ENCODE measurements around the gene KIF17.

The KIF17 gene

GRCh38 chr1:20723537-20724363 lies 5.9 kb upstream of the KIF17 start:
- no peak for TF ChIP-seq CTCF (IDR thresholded peaks at IDR 0.05)
- Histone ChIP-seq H3K27ac (no peak overlapping the region), H3K36me3 (no peaks in the 10 kb centered on the region), H3K9me3 (no peaks in the 10 kb centered on the region), H3K4me1 (ENCODE audit: control insufficient read depth in 1 of 2, insufficient read depth in 1 of 2, low read depth in 1 of 2, low read length in 1 of 2) (peaks cover 0 to 3% of the 10 kb centered on the region in 2 experiments), H3K27me3 (peaks cover 63% of the 10 kb centered on the region), H3K4me3 (ENCODE audit: low read depth in 1 of 2, low read length in 1 of 2) (no peak overlapping the region)

- no peaks in the 10 kb centered on the region for H3K36me3 ChIP-seq
- no peak for TF ChIP-seq CTCF (IDR thresholded peaks at IDR 0.05)
- H3K9me3 ChIP-seq = no peaks in the 10 kb centered on the region
Observed at GRCh38 chr1:20723159-20723536, 5.3 kb upstream of the KIF17 start.

GRCh38 chr1:20721117-20722061 lies 3.6 kb upstream of the KIF17 start:
- no peaks in the 10 kb centered on the region for H3K36me3 ChIP-seq
- peaks cover 5 to 11% of the 10 kb centered on the region in 2 experiments for H3K4me1 ChIP-seq (ENCODE audit: control insufficient read depth in 1 of 2, insufficient read depth in 1 of 2, low read depth in 1 of 2, low read length in 1 of 2)
- H3K9me3 ChIP-seq = no peaks in the 10 kb centered on the region
- H3K27ac ChIP-seq = no peak overlapping the region
- peaks cover 69% of the 10 kb centered on the region for H3K27me3 ChIP-seq
- H3K4me3 ChIP-seq (ENCODE audit: low read depth in 1 of 2, low read length in 1 of 2) = no peak overlapping the region
- no peak for TF ChIP-seq CTCF (IDR thresholded peaks at IDR 0.05)

More at GRCh38 chr1:20723159-20723536, 5.3 kb upstream of the KIF17 start:
- Histone ChIP-seq H3K27ac (no peak overlapping the region), H3K4me3 (ENCODE audit: low read depth in 1 of 2, low read length in 1 of 2) (no peak overlapping the region), H3K27me3 (peaks cover 63% of the 10 kb centered on the region), H3K4me1 (ENCODE audit: control insufficient read depth in 1 of 2, insufficient read depth in 1 of 2, low read depth in 1 of 2, low read length in 1 of 2) (peaks cover 1% of the 10 kb centered on the region in 2 experiments)

- peaks cover 5 to 11% of the 10 kb centered on the region in 2 experiments for H3K4me1 ChIP-seq (ENCODE audit: control insufficient read depth in 1 of 2, insufficient read depth in 1 of 2, low read depth in 1 of 2, low read length in 1 of 2)
- H3K4me3 ChIP-seq (ENCODE audit: low read depth in 1 of 2, low read length in 1 of 2) = no peak overlapping the region
- no peak for TF ChIP-seq CTCF (IDR thresholded peaks at IDR 0.05)
- no peaks in the 10 kb centered on the region for H3K9me3 ChIP-seq
- peaks cover 69% of the 10 kb centered on the region for H3K27me3 ChIP-seq
- H3K36me3 ChIP-seq = no peaks in the 10 kb centered on the region
- no peak overlapping the region for H3K27ac ChIP-seq
Observed at GRCh38 chr1:20720631-20721091, 2.9 kb upstream of the KIF17 start.

GRCh38 chr1:20719871-20720620 lies 2.2 kb upstream of the KIF17 start:
- no peaks in the 10 kb centered on the region for H3K36me3 ChIP-seq
- TF ChIP-seq CTCF (IDR thresholded peaks at IDR 0.05) = no peak
- H3K4me1 ChIP-seq (ENCODE audit: control insufficient read depth in 1 of 2, insufficient read depth in 1 of 2, low read depth in 1 of 2, low read length in 1 of 2) = peaks cover 5 to 11% of the 10 kb centered on the region in 2 experiments

More at GRCh38 chr1:20719871-20720620, 2.2 kb upstream of the KIF17 start:
- Histone ChIP-seq H3K4me3 (ENCODE audit: low read depth in 1 of 2, low read length in 1 of 2) (no peak overlapping the region), H3K27ac (no peak overlapping the region), H3K9me3 (no peaks in the 10 kb centered on the region), H3K27me3 (peaks cover 70% of the 10 kb centered on the region)

Data from neutrophil (primary cell).